HG02678 (cell line): ENCODE results near the gene PLEKHS1.
"Not testable (repeated sequence)": the region's sequence is repeated elsewhere in the genome, so short reads cannot be mapped to it uniquely, and the experiment has no call there.

Experiments
- ATAC-seq: cut with Tn5 transposase; IDR thresholded peaks from one replicate; pipeline ENCODE4 v1.9.1; 2021; ENCODE audit warnings: mild to moderate bottlenecking, moderate library complexity; ENCODE audit not compliant: unreplicated experiment

The PLEKHS1 gene

GRCh38 chr10:113782986-113783704 is 31.7 kb downstream of the PLEKHS1 start:
- ATAC-seq = no peak

GRCh38 chr10:113788604-113789083 is 37.2 kb downstream of the PLEKHS1 start:
- ATAC-seq = peak; percentile 87

GRCh38 chr10:113791691-113792090 is 40.2 kb downstream of the PLEKHS1 start:
- ATAC-seq = no peak

- no peak for ATAC-seq
These were observed 50.1 kb downstream of the PLEKHS1 start for GRCh38 chr10:113801569-113801968.

GRCh38 chr10:113802997-113803396 is 51.5 kb downstream of the PLEKHS1 start:
- ATAC-seq = no peak

GRCh38 chr10:113806503-113806902 is 55.0 kb downstream of the PLEKHS1 start:
- no peak for ATAC-seq

GRCh38 chr10:113808168-113808567 is 56.7 kb downstream of the PLEKHS1 start:
- no peak for ATAC-seq

GRCh38 chr10:113814700-113815099 is 63.2 kb downstream of the PLEKHS1 start:
- not testable (repeated sequence) for ATAC-seq

- ATAC-seq = no peak
These were observed 68.5 kb downstream of the PLEKHS1 start for GRCh38 chr10:113819989-113820388.

- ATAC-seq = no peak
These were observed 69.0 kb downstream of the PLEKHS1 start for GRCh38 chr10:113820507-113820906.

- ATAC-seq = not testable (repeated sequence)
These were observed 69.8 kb downstream of the PLEKHS1 start for GRCh38 chr10:113821306-113821705.

- ATAC-seq = no peak
These were observed 70.7 kb downstream of the PLEKHS1 start for GRCh38 chr10:113822174-113822573.

- no peak for ATAC-seq
These were observed 71.9 kb downstream of the PLEKHS1 start for GRCh38 chr10:113823389-113823788.

- no peak for ATAC-seq
These were observed 74.3 kb downstream of the PLEKHS1 start for GRCh38 chr10:113825791-113826190.

- not testable (repeated sequence) for ATAC-seq
These were observed 77.1 kb downstream of the PLEKHS1 start for GRCh38 chr10:113828567-113828966.
